T-helper 1 cell (primary cell): ENCODE data around the gene PCSK5.
A peak's percentile ranks its signal among the peaks of the same experiment; 100 is the strongest.
"Not testable (repeated sequence)": the region's sequence is repeated elsewhere in the genome, so short reads cannot be mapped to it uniquely, and the experiment has no call there.

Experiments used
- DNase-seq, 5 donors: peaks; one replicate each; pipeline ENCODE4 v3.0.0-alpha.2; 2012 to 2020

PCSK5 gene

DNA sequence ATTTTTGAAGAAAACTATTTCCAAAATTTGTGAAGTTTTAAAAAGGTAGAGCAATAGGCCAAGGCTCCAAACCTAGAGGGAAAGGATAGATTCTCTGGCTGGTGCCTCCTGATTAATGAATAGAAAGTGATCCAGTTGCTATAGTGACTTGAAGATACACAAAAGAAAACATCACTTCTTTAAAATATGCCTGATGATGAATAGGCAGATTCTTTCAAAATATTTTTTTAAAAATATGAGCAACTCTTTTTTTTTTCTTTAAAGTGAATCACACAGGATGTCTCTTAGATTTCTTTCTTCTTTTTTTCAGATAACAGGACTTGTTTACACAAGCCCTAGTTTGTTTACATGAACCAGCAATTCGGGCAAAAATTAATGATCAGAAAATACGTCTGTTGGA, 379.3 kb downstream of the PCSK5 start:
- DNase-seq, result no peak

DNA sequence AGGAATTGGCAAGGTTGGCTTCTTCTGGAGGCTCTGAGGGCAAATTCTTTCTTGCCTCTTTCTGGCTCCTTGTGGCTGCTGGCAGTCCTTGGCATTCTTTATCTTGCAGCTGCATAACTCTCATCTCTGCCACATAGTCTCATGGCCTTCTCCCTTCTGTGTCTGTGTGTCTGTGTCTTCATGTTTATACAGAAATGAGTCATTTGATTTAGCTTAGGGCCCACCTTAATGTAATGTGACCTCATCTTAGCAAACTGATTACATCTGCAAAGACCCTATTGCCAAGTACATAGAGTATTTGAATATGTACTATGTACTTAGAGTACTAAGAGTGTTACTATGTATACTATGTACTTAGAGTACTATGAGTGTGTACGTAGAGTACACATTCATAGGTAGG, 381.3 kb downstream of the PCSK5 start:
- DNase-seq, result no peak

DNA sequence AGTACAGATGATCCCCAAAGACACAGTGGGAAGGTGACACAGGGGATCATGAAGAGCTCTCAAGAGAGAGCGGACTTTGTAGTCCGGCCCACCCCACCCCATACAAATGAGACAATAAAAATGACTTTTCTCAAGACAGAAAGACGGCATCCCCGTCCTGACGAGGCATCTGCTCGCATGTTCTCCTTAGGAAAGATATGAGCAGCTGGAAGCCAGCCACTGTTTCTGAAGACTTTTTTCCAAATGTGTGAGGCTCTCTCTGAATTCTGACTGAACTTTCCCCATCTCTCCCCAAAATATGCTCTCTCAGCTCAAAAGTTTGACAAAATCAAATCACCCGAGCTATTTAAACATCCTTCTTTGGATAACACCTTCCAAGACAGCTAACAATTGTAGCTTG, 398.6 kb downstream of the PCSK5 start:
- DNase-seq, result no peak

DNA sequence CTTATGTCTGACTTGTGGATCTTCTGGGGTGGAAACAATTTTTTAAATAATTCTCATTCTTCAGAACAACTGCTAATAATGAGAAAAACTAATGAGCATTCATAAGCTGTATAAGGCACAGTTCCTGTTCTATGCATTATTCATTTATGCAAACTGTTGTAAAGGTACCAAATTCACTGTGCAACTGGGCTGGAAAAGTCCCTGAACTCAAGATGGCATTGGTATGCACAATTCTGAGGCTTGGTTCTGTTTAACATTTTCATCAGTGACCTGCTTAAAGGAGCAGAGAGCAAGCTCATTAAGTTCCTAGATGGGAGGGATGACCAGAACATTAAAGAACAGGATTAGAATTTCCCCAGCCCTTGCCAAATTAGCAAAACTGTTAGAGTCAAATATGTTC, 399.2 kb downstream of the PCSK5 start:
- DNase-seq, result no peak

DNA sequence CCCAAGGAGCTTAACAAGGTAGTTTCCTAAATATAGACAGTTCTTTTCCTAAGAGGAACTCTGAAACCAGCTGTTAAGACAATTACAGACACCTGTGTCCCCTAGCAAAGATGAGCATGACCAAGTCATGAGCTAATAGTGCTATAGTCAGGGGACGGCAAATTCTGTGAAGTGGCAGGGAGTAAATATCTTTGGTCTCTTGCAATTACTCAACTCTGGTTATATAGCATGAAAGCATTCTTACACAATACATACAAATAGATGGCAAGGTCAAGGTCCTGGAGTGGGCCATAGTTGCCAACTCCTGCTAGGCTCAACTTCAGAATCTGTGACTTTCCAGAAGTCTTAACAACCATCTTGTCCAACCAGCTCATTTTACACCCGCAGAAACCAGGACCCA, 400.1 kb downstream of the PCSK5 start:
- no peak for DNase-seq

DNA sequence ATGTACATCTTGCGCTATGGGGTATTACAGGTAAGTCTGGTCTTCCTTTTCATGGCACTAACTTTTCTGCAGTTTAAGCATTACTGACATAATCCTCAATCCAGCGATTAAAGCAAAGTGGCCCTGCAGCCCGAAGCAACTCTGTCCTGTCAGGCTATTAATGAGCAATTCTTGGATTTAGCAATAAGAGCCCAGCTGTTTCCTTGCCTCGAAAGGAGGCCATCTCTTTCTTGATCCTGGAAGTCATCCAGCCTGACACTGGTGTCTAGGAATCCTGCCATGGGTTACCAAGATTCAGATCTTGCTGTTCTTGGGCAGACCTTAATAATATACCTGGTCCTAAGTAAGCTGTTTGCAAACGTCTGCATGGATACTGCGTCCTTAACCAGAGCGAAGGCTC, 401.8 kb downstream of the PCSK5 start:
- DNase-seq, result no peak

DNA sequence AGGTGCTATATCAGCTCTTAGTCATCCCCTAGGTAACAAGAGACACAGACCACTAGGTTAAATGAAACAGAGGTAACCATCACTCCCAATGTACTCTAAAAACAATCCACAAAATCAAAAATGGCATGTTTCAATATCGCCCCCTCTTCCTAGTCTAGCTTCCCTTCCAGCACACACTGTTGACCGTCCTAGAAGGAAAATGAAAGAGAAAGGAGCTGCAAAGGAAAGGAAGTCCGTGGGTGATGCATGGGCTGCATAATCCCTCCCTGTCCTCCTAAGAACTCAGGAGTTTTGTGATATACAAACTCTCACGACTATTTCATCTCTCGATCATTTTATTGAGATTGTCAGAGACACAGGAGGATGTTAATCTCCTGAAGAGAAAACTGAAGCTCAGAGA, 402.2 kb downstream of the PCSK5 start:
- DNase-seq, result no peak

DNA sequence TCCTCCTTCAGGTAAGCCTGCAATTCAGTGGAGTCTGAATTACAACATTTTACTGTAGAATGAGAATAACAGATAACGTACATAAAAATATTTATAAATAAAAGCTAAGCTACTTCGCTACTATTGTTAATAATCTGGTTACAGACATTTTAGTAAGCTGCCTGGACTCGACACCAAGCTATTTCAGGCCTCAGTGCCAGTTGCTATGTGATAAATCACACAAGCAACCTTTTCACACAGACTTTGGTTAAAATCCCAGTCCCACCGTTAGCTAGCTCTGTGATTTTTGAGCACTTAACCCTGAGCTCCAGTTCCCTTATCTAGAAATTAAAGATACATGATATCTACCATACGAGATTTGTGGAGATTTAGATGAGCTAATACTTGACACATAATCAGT, 403.8 kb downstream of the PCSK5 start:
- no peak for DNase-seq

DNA sequence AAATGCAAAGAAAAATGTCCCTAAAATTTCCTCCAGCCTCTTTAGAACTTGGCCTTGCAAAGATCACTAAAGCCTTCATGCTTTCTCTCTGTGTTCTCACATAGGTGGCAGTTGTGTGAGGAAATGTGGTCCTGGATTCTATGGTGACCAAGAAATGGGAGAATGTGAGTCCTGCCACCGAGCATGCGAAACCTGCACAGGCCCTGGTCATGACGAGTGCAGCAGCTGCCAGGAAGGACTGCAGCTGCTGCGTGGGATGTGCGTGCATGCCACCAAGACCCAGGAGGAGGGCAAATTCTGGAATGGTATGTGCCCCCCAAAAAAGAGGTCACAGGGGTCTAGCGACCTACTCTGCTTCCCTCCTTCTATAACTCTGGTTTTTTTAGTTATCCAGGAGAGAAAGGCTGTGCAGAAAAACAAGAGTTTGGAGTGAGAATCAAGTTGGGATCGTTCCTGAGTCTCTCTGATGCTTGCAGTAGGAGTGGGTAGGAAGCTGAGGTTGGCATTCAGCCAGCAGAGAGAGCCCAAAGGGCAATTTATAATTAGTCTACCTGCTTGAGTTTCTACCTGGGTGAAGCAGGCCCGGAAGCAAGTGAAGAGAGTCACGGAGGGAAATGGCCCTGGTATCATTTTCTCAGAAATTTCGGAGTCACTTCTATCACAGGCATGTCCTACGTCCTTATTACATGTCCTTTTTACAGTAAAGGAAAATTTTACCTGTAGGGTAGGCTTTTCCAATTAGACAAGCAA, 406.3 kb downstream of the PCSK5 start:
- DNase-seq, result no peak

DNA sequence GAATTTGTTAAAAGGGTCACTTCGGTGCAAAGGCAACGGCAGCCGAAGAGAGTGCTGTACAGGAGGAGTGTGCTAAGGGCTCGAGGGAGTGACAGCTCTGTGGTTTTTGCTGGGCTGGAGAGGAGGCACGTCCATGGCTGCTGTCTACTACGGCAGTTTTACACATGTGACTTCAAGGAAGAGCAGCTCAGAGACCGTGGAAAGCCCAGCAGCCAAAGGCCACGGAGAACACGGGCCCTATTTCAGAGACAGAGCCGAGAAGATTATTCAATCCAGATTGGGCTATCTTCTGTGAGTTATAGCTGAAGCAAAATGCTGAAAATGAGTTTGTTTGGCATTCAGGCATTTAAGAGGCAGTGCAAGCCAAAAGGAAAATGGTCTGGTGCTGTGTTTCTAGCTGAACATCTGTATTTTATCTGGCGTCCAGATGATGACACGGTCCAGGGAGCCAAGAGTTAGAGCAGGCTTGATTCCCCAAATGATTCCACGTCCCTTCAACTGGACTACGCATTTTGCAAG, 407.3 kb downstream of the PCSK5 start:
- DNase-seq, result no peak

DNA sequence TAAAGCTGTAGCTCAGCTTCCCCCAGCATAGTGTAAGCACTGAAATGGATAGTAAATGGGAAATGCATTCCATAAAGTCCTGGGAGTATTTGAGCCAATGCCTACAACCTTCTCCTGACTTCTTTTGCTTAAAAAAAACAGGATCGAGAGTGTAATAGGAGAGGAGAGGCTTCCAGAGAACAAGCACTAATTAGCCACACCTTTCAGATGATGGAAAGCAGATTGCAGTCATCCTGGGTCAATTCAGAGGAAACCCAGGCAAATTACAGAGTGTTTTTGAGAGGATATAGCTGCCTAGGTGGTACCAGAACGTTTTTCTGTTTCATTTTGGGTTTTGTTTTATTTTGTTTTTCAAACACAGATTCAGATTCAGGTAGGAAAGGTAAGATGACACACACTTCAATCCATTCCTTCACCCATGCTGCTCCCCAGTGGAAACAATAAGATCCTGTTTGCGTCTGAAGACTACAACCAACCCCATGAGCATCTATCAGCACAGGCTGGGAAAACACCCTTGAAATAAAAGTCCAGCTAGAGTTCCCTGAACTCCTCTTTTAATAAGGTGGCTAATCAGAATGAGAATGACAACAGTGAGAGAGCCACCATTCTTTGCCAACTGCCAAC, 408.2 kb downstream of the PCSK5 start:
- DNase-seq, result no peak

DNA sequence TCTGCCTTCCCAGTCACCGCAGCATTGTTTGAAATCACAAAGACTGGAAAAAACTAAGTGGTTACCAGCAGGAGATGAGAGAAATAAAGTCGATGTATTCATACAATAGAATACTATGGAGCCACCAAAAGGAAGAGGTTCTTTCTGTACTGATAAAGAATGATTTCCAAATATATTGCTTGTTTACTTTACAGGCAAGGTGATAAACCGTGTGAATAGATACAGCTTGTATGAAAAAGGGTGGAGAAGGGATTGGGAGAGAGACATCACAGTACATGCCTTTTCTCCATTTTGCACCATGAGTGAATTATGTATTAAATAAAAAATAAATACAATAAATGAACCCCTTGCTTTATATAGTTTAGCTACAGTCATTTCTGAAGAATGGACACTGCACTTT, 412.1 kb downstream of the PCSK5 start:
- DNase-seq, result no peak

DNA sequence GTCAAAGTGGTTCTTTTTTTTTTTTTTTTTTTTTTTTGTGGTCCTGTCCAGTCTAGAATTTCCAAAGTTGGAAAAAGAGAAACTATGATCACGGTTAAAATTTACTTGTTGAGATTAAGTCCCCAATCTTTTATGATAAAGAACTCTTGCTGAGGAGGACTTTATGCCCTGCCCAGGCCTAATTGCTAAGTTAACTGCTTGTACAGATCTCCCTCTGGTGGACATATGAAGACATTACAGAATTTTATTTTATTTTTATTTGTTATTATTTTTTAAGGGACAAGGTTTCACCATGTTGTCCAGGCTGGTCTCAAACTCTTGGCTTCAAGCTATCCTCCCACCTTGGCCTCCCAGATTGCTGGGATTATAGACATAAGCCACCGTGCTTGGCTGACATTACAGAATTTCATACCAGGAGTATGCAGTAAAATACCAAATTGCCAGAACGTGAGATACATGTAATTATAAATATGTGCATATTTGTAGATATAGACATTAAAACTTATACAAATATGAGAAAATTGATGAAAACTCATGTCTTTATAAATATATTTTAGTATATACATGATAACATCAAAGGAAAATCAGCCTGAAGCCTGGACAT, 412.6 kb downstream of the PCSK5 start:
- DNase-seq, result peak in 2 of 5 donors; percentile 6 to 34

DNA sequence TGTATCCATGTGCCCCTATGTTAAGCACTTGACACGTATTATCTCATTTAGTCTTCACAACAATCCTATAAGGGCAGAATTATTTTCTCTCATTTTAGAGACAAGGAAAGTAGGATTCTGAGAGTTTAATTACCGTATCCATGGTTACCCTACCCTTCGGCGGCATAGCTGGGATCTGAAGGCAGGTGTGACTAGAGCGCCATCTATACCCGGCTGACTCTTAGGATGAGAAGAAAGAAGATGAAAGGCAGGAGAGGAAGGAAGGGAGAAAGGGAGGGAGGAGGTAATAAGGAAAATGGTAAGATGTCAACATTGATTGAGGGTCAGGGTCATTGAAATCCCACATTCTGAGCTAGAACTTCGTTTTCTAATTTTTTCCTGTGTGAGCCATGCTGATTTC, 416.6 kb downstream of the PCSK5 start:
- not testable (repeated sequence) for DNase-seq

DNA sequence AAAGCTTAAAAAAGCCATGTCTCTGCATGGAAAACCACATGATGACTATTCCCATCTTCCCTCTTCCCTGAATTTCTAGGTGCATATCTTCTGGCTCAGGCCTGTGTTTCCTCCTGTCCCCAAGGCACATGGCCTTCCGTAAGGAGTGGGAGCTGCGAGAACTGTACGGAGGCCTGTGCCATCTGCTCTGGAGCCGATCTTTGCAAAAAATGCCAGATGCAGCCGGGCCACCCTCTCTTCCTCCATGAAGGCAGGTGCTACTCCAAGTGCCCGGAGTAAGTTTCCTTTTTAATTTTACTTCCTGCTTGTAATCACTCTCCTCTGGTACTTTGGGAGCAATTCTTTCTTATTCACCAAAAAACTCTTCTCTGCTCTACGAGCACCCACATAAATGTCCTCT, 420.1 kb downstream of the PCSK5 start:
- DNase-seq, result no peak

DNA sequence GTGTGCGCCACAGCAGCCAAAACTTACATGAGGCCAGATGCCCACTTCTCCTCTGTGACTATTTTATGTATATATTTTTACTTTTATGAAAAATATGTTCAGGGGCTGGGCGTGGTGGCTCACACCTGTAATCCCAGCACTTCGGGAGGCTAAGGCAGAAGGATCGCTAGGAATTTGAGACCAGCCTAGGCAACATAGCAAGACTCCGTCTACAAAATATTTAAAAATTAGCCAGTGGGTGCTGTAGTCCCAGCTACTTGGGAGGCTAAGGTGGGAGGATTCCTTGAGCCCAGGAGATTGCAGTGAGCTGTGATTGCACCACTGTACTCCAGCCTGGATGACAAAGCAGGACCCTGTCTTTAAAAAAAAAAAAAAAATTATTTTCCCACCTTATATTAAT, 420.5 kb downstream of the PCSK5 start:
- DNase-seq, result no peak

DNA sequence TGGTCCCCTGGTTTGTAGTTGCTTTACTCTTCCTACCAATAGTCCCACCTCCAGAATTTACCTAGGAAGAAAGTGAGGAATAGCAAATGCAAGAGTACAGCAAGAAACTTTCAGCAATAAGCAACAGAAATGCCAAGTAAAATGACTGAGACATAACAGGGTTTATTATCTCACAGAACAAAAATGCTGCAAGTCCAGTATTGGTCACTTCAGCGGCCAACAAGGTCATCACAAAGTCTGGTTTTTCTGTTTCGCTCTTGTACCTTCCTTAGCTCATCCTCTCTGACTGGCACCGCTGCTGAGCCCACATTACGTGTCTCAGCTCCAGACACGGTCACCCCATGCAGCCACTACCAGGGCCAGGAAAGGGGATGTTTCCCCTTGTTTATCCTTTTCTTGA, 421.1 kb downstream of the PCSK5 start:
- DNase-seq, result no peak

DNA sequence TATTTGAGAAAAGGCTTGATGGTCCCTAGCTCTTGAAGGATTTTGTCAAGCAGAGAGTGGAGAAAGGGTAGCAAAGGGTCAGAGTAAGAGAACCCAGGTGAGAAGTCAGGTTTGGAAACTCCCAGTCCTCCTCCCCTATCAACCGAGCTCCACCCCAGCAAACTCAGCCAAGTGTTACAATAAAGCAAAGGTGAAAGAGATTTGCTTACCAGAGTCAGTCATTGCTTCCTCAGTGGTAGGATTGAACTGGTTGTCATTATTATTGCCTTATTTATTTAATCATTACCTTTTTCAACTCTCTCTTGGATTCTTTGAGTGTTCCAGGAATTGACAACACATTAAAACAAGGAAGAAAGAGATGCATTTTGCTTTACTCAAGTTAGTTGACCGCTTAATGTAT, 423.3 kb downstream of the PCSK5 start:
- no peak for DNase-seq

DNA sequence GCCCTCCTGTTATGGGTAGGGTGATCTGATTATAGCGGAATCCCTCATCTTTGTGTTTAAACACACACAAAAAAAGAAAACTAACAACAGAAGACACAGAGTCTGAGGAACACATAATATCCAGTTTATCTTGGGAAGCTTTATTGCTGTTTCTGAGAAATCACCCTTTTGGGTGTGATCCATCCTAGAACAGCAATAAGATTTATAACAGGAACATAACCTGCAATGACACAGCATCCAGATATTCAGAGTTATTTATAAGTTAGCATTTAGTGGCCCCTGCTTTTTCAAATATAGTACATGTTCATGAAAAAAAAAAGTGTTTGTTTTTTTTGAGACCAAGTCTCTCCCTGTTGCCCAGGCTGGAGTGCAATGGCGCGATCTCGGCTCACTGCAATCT, 423.8 kb downstream of the PCSK5 start:
- DNase-seq, result no peak

DNA sequence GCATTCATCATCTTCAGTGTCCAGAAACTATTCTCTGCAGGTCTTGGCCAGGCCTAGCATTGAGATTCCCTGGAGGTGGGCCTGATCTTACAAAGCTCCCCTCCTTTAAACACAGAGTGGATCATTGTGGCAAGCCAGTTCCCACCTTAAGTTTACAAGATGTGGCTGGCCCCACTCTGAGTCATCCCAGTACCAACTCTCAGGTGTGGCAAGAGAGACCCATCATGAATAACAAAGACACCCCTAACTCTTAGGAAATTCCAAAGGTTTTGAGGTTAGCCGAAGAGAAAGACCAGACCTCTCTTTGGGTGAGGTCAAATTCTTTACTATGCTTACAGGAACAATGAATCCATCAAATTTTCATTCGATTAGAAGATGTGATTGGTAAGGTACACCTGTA, 425.6 kb downstream of the PCSK5 start:
- DNase-seq, result no peak

DNA sequence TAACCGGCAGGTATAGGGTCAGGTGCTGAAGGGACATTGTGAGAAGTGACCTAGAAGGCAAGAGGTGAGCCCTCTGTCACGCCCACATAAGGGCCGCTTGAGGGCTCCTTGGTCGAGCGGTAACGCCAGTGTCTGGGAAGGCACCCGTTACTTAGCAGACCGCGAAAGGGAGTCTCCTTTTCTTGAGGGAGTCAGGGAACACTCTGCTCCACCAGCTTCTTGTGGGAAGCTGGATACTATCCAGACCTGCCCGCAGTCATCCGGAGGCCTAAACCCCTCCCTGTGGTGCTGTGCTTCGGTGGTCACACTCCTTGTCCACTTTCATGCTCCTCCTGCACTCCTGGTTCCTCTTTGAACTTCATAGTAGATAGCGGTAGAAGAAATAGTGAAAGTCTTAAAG, 429.0 kb downstream of the PCSK5 start:
- DNase-seq, result not testable (repeated sequence)

DNA sequence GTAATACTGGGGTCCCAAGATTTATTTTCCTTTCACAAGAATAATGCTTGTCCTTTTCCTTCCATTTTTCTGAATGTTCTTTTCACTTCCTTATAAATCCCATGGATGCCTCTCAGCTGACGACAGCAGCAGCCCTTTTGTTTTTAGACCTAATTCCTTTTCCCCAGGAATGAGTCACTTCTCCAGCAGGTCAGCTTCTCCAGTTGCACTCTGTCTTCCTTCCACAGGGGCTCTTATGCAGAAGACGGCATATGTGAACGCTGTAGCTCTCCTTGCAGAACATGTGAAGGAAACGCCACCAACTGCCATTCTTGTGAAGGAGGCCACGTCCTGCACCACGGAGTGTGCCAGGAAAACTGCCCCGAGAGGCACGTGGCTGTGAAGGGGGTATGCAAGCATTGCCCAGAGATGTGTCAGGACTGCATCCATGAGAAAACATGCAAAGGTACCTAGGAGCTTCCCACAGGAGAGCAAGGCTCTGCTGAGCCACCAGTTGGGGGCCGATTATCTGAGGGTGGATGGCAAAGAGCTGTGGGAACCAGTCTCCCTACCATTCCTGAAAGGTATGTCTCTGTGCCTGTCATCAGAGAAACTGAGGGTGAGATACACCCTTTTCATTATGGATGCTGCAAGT, 430.8 kb downstream of the PCSK5 start:
- DNase-seq, result no peak

DNA sequence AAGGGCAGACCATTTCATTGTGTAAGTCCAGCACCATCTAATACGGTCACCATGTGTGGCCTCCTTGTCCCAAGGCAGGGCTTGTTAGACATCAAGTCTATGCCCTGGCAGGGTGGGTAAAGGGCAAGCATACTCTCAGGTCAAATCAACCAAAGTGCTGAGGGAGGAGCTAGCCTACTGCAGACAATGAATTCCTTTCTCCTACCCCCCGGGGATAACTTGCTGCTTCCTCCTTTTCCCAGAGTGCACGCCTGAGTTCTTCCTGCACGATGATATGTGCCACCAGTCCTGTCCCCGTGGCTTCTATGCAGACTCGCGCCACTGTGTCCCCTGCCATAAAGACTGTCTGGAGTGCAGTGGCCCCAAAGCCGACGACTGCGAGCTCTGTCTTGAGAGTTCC, 432.3 kb downstream of the PCSK5 start:
- no peak for DNase-seq

DNA sequence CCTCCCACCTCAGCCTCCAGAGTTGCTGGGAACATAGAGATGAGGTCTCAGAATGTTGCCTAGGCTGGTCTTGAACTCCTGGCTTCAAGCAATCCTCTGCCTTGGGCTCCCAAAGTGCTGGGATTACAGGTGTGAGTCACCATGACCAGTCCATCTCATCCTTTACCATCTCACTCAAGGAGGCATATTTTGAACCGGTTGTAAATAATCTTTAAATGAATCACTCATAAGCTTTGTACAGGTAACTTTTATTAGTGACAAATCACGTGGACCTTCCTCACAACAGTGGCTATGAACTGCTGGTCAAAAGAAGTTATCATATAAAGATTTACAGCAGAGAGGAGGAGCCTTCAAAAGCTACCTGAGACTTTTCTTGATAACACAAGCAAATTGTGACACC, 433.0 kb downstream of the PCSK5 start:
- DNase-seq, result no peak
